Measurements from ENCODE around the gene VASH1.

GRCh38 chr14:76741074-76741473 lies 20.2 kb upstream of the VASH1 start:
- TF ChIP-seq CTCF (IDR thresholded peaks at IDR 0.05) (no peak), POLR2A (IDR thresholded peaks at IDR 0.05) (no peak)
